ENCODE data around the gene MCM5.

Gene MCM5

GRCh38 chr22:35472488-35472887 is 72.5 kb downstream of the MCM5 start:
- H3K9me3 ChIP-seq (ENCODE audit: low read length): 0 out of 2 replicates have a peak, but pooled peaks cover 3% of the 10 kb centered on the region
- no peak overlapping the region for H3K4me3 ChIP-seq (ENCODE audit: low read depth, low read length, poor library complexity, severe bottlenecking)
- no peaks in the 10 kb centered on the region for H3K9me2 ChIP-seq (ENCODE audit: low read depth, low read length)
- H3K4me2 ChIP-seq (ENCODE audit: low read length): no peak overlapping the region
- H3K36me3 ChIP-seq (ENCODE audit: insufficient read depth, low read length): peaks cover 2% of the 10 kb centered on the region; the same call in 1 of the 2 replicates
- no peaks in the 10 kb centered on the region for H3K4me1 ChIP-seq (ENCODE audit: insufficient read depth, low read length, severe bottlenecking)
- no peaks in the 10 kb centered on the region for H4K20me1 ChIP-seq (ENCODE audit: insufficient read depth, low read length)
- TF ChIP-seq CTCF (IDR thresholded peaks at IDR 0.05; ENCODE audit: low read length) (no peak), EZH2 (IDR thresholded peaks at IDR 0.05; ENCODE audit: borderline replicate concordance, low read length) (no peak)
- H3K27ac ChIP-seq (ENCODE audit: low read depth, low read length, poor library complexity, severe bottlenecking): no peak overlapping the region
- no peaks in the 10 kb centered on the region for H3F3A ChIP-seq (ENCODE audit: insufficient read depth, low read length)
- H3K79me2 ChIP-seq (ENCODE audit: insufficient read depth, low read length): no peaks in the 10 kb centered on the region
- no peak overlapping the region for H2AFZ ChIP-seq (ENCODE audit: low read length)
- no peak overlapping the region for H3K9ac ChIP-seq (ENCODE audit: low read length)
- H3K27me3 ChIP-seq (ENCODE audit: insufficient read depth, low read length): peaks cover 10% of the 10 kb centered on the region

- TF ChIP-seq CTCF (IDR thresholded peaks at IDR 0.05; ENCODE audit: low read length) (no peak), EZH2 (IDR thresholded peaks at IDR 0.05; ENCODE audit: borderline replicate concordance, low read length) (no peak)
- no peaks in the 10 kb centered on the region for H3K79me2 ChIP-seq (ENCODE audit: insufficient read depth, low read length)
- no peak overlapping the region for H3K9ac ChIP-seq (ENCODE audit: low read length)
- H4K20me1 ChIP-seq (ENCODE audit: insufficient read depth, low read length): no peaks in the 10 kb centered on the region
- no peak overlapping the region for H2AFZ ChIP-seq (ENCODE audit: low read length)
- no peak overlapping the region for H3K27ac ChIP-seq (ENCODE audit: low read depth, low read length, poor library complexity, severe bottlenecking)
- no peak overlapping the region for H3K4me3 ChIP-seq (ENCODE audit: low read depth, low read length, poor library complexity, severe bottlenecking)
- H3K27me3 ChIP-seq (ENCODE audit: insufficient read depth, low read length): peaks cover 10% of the 10 kb centered on the region
- no peaks in the 10 kb centered on the region for H3F3A ChIP-seq (ENCODE audit: insufficient read depth, low read length)
- H3K4me2 ChIP-seq (ENCODE audit: low read length): no peak overlapping the region
- no peaks in the 10 kb centered on the region for H3K4me1 ChIP-seq (ENCODE audit: insufficient read depth, low read length, severe bottlenecking)
- H3K9me3 ChIP-seq (ENCODE audit: low read length): 0 out of 2 replicates have a peak, but pooled peaks cover 3% of the 10 kb centered on the region
- no peaks in the 10 kb centered on the region for H3K9me2 ChIP-seq (ENCODE audit: low read depth, low read length)
- H3K36me3 ChIP-seq (ENCODE audit: insufficient read depth, low read length): peaks cover 2% of the 10 kb centered on the region; the same call in 1 of the 2 replicates
These were observed 74.0 kb downstream of the MCM5 start for GRCh38 chr22:35473971-35474370.
